ENCODE results near the gene GIT2.

The GIT2 gene

DNA sequence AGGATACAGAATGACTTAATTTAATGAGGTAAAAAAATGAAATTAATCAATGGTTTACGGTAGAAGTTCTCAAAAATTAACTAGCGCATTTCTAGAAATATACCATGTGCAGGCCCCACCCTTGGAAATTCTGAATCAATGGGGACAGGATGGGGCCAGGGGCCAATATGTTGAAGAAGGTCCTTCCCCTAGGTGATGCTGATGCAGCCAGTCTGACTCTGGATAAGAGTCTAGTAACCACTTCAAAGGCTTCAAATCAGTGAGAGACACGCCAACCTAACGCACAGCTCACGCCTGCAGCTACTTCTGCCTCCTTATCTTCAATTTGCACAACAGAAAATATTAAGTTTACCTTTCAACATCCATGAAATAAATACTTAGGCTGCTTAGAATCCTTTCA is 14.9 kb downstream of the GIT2 start:
- no peak for DNase-seq (ENCODE audit: low read depth)
- no peak overlapping the region for H3K4me3 ChIP-seq (ENCODE audit: low read length)
- TF ChIP-seq CTCF (conservative IDR thresholded peaks at IDR 0.05; ENCODE audit: low read depth, low read length), result no peak

- no peak for TF ChIP-seq CTCF (conservative IDR thresholded peaks at IDR 0.05; ENCODE audit: low read depth, low read length)
- DNase-seq (ENCODE audit: low read depth), result no peak
- no peak overlapping the region for H3K4me3 ChIP-seq (ENCODE audit: low read length)
These were observed 23.3 kb downstream of the GIT2 start for GRCh38 chr12:109972821-109973220.

- DNase-seq (ENCODE audit: low read depth), result no peak
- H3K4me3 ChIP-seq (ENCODE audit: low read length), result no peak overlapping the region
- no peak for TF ChIP-seq CTCF (conservative IDR thresholded peaks at IDR 0.05; ENCODE audit: low read depth, low read length)
These were observed 27.4 kb downstream of the GIT2 start for GRCh38 chr12:109968801-109969200.

DNA sequence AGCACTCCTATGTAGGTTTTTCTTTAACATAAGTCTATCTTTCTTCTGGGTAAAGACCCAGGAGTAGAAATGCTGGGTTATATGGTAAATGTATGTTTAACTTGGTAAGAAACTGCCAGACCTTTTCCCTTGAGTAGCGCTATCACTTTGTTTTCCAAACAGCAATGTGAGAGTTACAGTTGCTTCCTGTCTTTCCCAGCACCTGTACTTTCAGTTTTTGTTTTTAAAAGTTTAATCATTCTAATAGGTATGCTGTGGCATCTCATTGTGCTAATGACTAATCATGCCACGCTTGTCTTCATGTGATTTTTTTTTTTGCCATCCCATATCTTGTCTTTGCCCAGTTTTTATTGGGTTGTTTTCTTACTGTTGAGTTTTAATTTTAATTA is 28.1 kb downstream of the GIT2 start:
- no peak for TF ChIP-seq CTCF (conservative IDR thresholded peaks at IDR 0.05; ENCODE audit: low read depth, low read length)
- no peak for DNase-seq (ENCODE audit: low read depth)
- H3K4me3 ChIP-seq (ENCODE audit: low read length), result no peak overlapping the region

DNA sequence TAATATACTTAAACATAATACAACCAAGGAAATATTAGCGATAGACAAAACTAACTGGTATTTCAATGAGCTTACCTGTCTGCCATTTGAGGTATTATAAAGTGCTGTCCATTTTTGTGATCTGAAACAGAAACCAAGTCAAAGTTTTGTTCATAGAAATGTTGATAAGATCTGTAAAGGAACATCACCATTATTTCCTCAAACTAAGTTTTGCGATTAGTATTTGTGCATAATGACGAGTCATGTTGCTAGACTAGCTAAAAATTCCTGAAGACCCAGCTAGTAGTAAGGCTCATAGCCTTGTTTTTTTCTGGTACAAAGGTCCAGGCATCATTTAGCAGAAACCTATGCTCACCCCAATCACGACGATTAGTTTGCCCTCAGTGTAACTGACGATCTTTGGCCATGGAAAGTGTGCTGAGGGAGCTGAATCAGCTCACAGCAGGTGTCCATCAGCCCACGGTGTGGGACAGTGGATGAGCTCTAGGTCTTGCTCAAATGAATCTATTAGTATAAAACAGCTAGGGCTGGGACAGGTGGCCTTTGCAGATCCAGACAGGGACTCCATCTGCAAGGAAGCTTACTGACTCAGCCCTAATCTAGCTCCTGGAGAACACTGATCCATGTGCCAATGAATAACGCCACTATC is 28.7 kb downstream of the GIT2 start:
- no peak for TF ChIP-seq CTCF (conservative IDR thresholded peaks at IDR 0.05; ENCODE audit: low read depth, low read length)
- DNase-seq (ENCODE audit: low read depth), result no peak
- H3K4me3 ChIP-seq (ENCODE audit: low read length), result no peak overlapping the region

DNA sequence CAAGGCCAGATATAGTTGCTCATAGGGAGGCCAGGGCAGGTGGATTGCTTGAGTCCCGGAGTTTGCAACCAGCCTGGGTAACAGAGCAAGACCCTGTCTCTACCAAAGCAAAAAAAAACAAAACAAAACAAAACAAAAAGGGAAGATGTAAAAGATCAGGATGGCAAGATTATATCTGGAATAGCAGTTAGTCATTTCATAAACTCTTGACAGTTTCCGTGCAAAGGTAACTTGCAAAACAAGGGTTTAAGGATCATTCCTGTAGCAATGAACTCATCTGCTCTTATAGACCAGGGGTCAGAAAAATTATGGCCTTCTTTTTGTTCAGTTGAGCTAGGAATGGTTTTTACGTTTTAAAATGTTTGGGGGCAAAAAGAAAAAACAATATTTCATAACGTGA is 29.6 kb downstream of the GIT2 start:
- DNase-seq (ENCODE audit: low read depth), result no peak
- no peak overlapping the region for H3K4me3 ChIP-seq (ENCODE audit: low read length)
- TF ChIP-seq CTCF (conservative IDR thresholded peaks at IDR 0.05; ENCODE audit: low read depth, low read length), result no peak

DNA sequence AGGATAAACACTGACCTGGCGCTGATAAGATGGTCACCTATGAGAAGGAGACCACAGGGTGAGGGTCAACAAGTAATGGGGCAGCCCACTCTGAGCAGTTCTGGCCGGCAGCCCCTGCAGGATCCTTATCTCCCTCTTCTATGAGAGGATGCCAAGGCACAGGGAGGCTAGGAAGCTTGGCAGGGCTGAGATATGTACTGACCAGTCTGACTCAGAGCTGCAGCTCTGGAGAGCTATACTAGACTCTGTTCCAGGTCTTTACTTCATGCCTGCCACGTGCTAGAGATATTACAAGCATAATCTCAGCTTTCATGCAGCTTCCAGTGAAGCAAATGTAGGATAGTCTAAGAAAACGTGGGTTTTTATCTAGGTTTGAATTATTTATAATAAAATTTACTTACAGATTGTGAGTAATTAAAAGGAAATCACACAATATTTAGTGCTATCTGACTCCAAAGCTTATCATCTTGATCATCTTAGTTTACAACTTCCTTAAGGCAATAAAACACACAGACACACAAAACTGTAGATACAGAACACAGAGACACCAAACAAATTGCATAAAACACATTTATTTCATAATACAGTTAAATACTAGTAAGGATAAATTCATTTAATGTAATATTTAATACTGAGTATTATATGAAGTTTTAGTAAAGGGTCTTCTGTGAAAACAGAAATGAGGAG is 32.3 kb downstream of the GIT2 start:
- no peak overlapping the region for H3K4me3 ChIP-seq (ENCODE audit: low read length)
- DNase-seq (ENCODE audit: low read depth), result no peak
- TF ChIP-seq CTCF (conservative IDR thresholded peaks at IDR 0.05; ENCODE audit: low read depth, low read length), result no peak
